Measurements from ENCODE around the gene DMKN. TPM values are rescaled to one million over a fixed set of nuclear protein-coding genes. Genes with fewer than 3 reads are reported as not detected.

DMKN gene
- total RNA-seq, 1 donor from 2014 or later, result not detected

DNA sequence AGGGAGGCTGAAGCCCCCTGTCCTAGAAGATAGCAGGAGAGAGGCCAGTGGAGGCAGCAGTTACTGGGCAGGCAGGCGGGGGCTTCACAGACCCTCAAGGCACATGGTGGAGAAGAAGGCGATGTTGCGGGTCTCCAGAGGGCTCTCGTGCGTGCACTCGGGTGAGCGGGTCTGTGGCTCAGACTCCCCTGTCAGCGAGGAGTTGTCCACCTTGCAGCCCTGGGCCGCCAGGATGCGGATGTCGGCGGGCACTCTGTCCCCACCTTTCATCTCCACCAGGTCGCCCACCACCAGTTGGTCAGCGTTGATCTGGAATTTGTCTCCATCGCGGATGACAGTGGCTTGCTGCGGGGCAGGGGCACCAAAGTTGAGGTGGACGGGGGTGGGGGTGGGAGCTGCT, 46.8 kb upstream of the DMKN start:
- H3K9me3 Mint-ChIP-seq, result no peaks in the 10 kb centered on the region
- peaks cover 81% of the 10 kb centered on the region for H3K27me3 Mint-ChIP-seq (ENCODE audit: low read depth)
- no peak overlapping the region for H3K4me3 Mint-ChIP-seq
- no peak for DNase-seq (ENCODE audit: low read depth, low spot score)
- H3K4me1 Mint-ChIP-seq, result peaks cover 10% of the 10 kb centered on the region
- no peak overlapping the region for H3K27ac Mint-ChIP-seq (ENCODE audit: unreplicated experiment)
- no peak for TF ChIP-seq CTCF (conservative IDR thresholded peaks at IDR 0.05)
- no peaks in the 10 kb centered on the region for H3K36me3 Mint-ChIP-seq (ENCODE audit: low read depth)

- Mint-ChIP-seq H3K36me3 (ENCODE audit: low read depth) (no peaks in the 10 kb centered on the region), H3K27me3 (ENCODE audit: low read depth) (peaks cover 82% of the 10 kb centered on the region), H3K4me1 (peaks cover 10% of the 10 kb centered on the region), H3K27ac (ENCODE audit: unreplicated experiment) (no peak overlapping the region), H3K4me3 (no peak overlapping the region), H3K9me3 (no peaks in the 10 kb centered on the region)
- no peak for DNase-seq (ENCODE audit: low read depth, low spot score)
- TF ChIP-seq CTCF (conservative IDR thresholded peaks at IDR 0.05), result no peak
Measured at GRCh38 chr19:35559781-35560180, 46.3 kb upstream of the DMKN start.

DNA sequence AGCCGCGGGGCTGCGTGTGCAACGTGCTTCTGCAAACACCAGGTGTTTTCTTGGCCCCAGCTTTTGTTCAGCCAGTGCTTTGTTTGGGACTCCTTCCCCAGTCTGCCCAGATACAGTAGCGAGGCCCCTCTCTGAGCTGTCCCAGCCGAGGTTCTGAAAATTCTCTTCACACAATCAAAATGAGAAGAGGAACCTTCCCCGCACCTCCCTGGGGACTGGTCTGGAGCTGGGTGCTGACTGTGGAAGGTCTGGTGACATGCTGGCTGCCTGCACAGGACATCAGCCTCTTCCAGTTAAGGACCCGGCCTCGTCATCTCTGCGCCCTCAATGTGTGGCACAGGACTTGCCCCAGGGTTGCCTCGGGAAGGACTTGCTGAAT, 45.8 kb upstream of the DMKN start:
- Mint-ChIP-seq H3K36me3 (ENCODE audit: low read depth) (no peaks in the 10 kb centered on the region), H3K27ac (ENCODE audit: unreplicated experiment) (no peak overlapping the region), H3K4me3 (no peak overlapping the region), H3K4me1 (peaks cover 10% of the 10 kb centered on the region), H3K27me3 (ENCODE audit: low read depth) (peaks cover 84% of the 10 kb centered on the region), H3K9me3 (no peaks in the 10 kb centered on the region)
- DNase-seq (ENCODE audit: low read depth, low spot score), result no peak
- no peak for TF ChIP-seq CTCF (conservative IDR thresholded peaks at IDR 0.05)

DNA sequence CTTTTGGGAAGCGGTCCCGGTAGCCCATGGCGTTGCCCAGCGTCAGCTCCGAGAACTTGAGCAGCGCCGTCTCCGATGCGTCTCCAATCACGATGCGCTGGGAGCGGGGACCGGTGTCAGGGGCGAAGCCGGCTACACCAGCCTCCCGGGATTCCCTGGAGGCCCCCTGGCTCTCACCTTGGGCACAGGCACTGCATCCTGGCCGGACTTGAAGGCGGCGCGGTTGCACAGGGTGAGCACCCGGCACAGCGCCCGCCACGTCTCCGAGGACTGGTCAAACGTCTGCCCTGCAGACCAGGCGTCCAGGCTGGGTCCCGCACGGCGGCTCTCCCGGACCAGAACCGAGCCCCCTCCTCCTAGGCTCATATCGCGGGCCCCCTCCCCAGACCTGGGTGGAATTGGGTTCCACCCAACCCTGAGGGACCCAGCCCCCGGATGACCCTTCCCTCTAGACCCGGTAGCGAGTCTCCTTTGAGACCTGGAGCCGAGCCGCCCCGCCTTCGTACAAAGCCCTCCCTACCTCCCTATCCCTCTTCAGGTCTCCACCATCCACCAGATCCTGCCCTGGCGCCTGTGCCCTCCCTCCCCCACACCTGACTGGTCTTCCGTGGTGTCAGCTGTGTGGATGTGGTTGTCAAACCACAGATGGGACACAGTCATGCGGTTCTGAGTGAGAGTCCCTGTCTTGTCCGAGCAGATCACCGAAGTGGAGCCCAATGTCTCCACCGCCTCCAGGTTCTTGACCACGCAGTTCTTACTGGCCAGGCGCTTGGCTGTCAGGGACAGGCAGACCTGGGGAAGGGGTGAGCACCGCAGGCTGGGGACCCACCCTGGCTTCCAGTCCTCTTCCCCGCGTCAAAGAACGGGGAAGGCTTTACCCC, 45.2 kb upstream of the DMKN start:
- H3K4me1 Mint-ChIP-seq, result peaks cover 10% of the 10 kb centered on the region
- no peak overlapping the region for H3K4me3 Mint-ChIP-seq
- DNase-seq (ENCODE audit: low read depth, low spot score), result no peak
- H3K9me3 Mint-ChIP-seq, result no peaks in the 10 kb centered on the region
- H3K27ac Mint-ChIP-seq (ENCODE audit: unreplicated experiment), result no peak overlapping the region
- no peaks in the 10 kb centered on the region for H3K36me3 Mint-ChIP-seq (ENCODE audit: low read depth)
- TF ChIP-seq CTCF (conservative IDR thresholded peaks at IDR 0.05), result no peak
- peaks cover 83% of the 10 kb centered on the region for H3K27me3 Mint-ChIP-seq (ENCODE audit: low read depth)

- H3K4me3 Mint-ChIP-seq, result peak overlapping the region; percentile 82
- no peak overlapping the region for H3K27ac Mint-ChIP-seq (ENCODE audit: unreplicated experiment)
- peaks cover 84% of the 10 kb centered on the region for H3K27me3 Mint-ChIP-seq (ENCODE audit: low read depth)
- peaks cover 10% of the 10 kb centered on the region for H3K4me1 Mint-ChIP-seq
- peak; percentile 84 for DNase-seq (ENCODE audit: low read depth, low spot score)
- no peaks in the 10 kb centered on the region for H3K9me3 Mint-ChIP-seq
- no peak for TF ChIP-seq CTCF (conservative IDR thresholded peaks at IDR 0.05)
- H3K36me3 Mint-ChIP-seq (ENCODE audit: low read depth), result no peaks in the 10 kb centered on the region
Measured at GRCh38 chr19:35557539-35558399, 44.3 kb upstream of the DMKN start.
